ENCODE results near the gene FOXN3. TPM values are rescaled to one million over a fixed set of nuclear protein-coding genes. Genes with fewer than 3 reads are reported as not detected.

The FOXN3 gene
- total and polyA plus RNA-seq, 2 donors (not counting 3 experiments of a cell fraction or from before 2014, with no cell fraction given) = 16.9 to 41.8 TPM

- intact Hi-C loops (cut with micrococcal nuclease) (loop anchor here (1.0 to 5.0 kb wide), 8 partner anchors 64 to 539 kb away; partner anchors contain the start of genes EFCAB11 and TDP1), dilution Hi-C loops (cut with MboI; ENCODE audit: extremely low pct_ligation_motif_present, low sequenced_read_pairs) (no loop called here)
- peak overlapping the region; percentile 65 for H3K27ac ChIP-seq (ENCODE audit: insufficient read depth, low read depth, low read length)
- TSS peak; percentile 36 for BruUV-seq (replicated peaks)
- H3K9me1 ChIP-seq (replicated peaks; ENCODE audit: control insufficient read depth, extremely low read depth, insufficient read depth, low read length) = no peaks in the 10 kb centered on the region
- ChIA-PET POLR2A (no interaction called here), CTCF (interaction anchor here (1.3 kb wide), 2 partner anchors 80 to 216 kb away, joined by 3 to 4 read pairs; no protein-coding TSS in a partner anchor)
- FAIRE-seq = peak; percentile 91
- TF ChIP-seq MYC (IDR thresholded peaks at IDR 0.05; ENCODE audit: low read depth, low read length) = no peak
- TF ChIP-seq, protein P1, sequence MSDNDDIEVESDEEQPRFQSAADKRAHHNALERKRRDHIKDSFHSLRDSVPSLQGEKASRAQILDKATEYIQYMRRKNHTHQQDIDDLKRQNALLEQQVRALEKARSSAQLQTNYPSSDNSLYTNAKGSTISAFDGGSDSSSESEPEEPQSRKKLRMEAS (IDR thresholded peaks at IDR 0.05; ENCODE audit: insufficient read depth, insufficient read length) = peak; percentile 54
- H3K9me3 ChIP-seq (replicated peaks; ENCODE audit: control insufficient read depth, insufficient read depth, low read length) = no peaks in the 10 kb centered on the region
- H3K4me3 ChIP-seq (replicated peaks in 1 of 3; ENCODE audit: insufficient read depth in 1 of 3, low read depth in 1 of 3, low read length in 3 of 3) = peak overlapping the region; percentile 55 to 78 (median 68)
- peak; percentile 99 for DNase-seq (ENCODE audit: low read depth, low spot score)
- H3K4me1 ChIP-seq (ENCODE audit: control insufficient read depth, extremely low read depth, insufficient read depth, low read length) = peaks cover 6% of the 10 kb centered on the region
- peak overlapping the region; percentile 93 for H3K4me2 ChIP-seq (ENCODE audit: insufficient read depth, low read length)
- H3K79me2 ChIP-seq (ENCODE audit: control insufficient read depth, insufficient read depth, low read length) = no peaks in the 10 kb centered on the region
- H3K9ac ChIP-seq (replicated peaks; ENCODE audit: extremely low read depth, insufficient read depth, low read length) = peak overlapping the region; percentile 79
- H2AFZ ChIP-seq (ENCODE audit: low read depth, low read length) = peak overlapping the region; percentile 68
- peaks cover 2 to 4% of the 10 kb centered on the region in 2 experiments for H3K36me3 ChIP-seq (ENCODE audit: control insufficient read depth in 2 of 2, extremely low read depth in 1 of 2, insufficient read depth in 2 of 2, low read length in 2 of 2)
- H3K27me3 ChIP-seq (ENCODE audit: control insufficient read depth in 2 of 2, insufficient read depth in 2 of 2, low read length in 2 of 2) = no peaks in the 10 kb centered on the region
- H4K20me1 ChIP-seq (replicated peaks; ENCODE audit: control insufficient read depth, extremely low read depth, insufficient read depth, low read length) = no peaks in the 10 kb centered on the region
These were observed 734 bp downstream of the FOXN3 start for GRCh38 chr14:89416002-89416995.

- CTCF ChIA-PET = interaction anchor here (0.6 to 1.3 kb wide), 3 partner anchors 79 to 789 kb away, joined by 3 to 4 read pairs (median 3); no protein-coding TSS in a partner anchor
These were observed 1.9 kb downstream of the FOXN3 start for GRCh38 chr14:89415159-89415558.

More at GRCh38 chr14:89415159-89415558, 1.9 kb downstream of the FOXN3 start:
- intact Hi-C loops (cut with micrococcal nuclease) = loop anchor here (5.0 kb wide), 3 partner anchors 63 to 388 kb away; no protein-coding TSS in a partner anchor
- POLR2A ChIA-PET = no interaction called here
- peak; percentile 67 for FAIRE-seq
- BruUV-seq (replicated peaks) = no TSS peak
- Histone ChIP-seq H3K27ac (ENCODE audit: insufficient read depth, low read depth, low read length) (no peak overlapping the region), H3K4me1 (ENCODE audit: control insufficient read depth, extremely low read depth, insufficient read depth, low read length) (peaks cover 6% of the 10 kb centered on the region), H4K20me1 (replicated peaks; ENCODE audit: control insufficient read depth, extremely low read depth, insufficient read depth, low read length) (no peaks in the 10 kb centered on the region), H3K9me3 (replicated peaks; ENCODE audit: control insufficient read depth, insufficient read depth, low read length) (no peaks in the 10 kb centered on the region), H3K4me3 (replicated peaks in 1 of 3; ENCODE audit: insufficient read depth in 1 of 3, low read depth in 1 of 3, low read length in 3 of 3) (peak overlapping the region in 2 of 3 experiments; percentile 11 to 78), H3K79me2 (ENCODE audit: control insufficient read depth, insufficient read depth, low read length) (no peaks in the 10 kb centered on the region), H3K36me3 (ENCODE audit: control insufficient read depth in 2 of 2, extremely low read depth in 1 of 2, insufficient read depth in 2 of 2, low read length in 2 of 2) (peaks cover 2 to 6% of the 10 kb centered on the region in 2 experiments), H2AFZ (ENCODE audit: low read depth, low read length) (no peak overlapping the region), H3K9ac (replicated peaks; ENCODE audit: extremely low read depth, insufficient read depth, low read length) (peak overlapping the region; percentile 79), H3K9me1 (replicated peaks; ENCODE audit: control insufficient read depth, extremely low read depth, insufficient read depth, low read length) (no peaks in the 10 kb centered on the region), H3K4me2 (ENCODE audit: insufficient read depth, low read length) (peak overlapping the region; percentile 93), H3K27me3 (ENCODE audit: control insufficient read depth in 2 of 2, insufficient read depth in 2 of 2, low read length in 2 of 2) (no peaks in the 10 kb centered on the region)
- TF ChIP-seq, protein P1 (IDR thresholded peaks at IDR 0.05; ENCODE audit: insufficient read depth, insufficient read length) = no peak
- no peak for TF ChIP-seq JUN (IDR thresholded peaks at IDR 0.05; ENCODE audit: borderline replicate concordance, insufficient read depth, insufficient read length, low read depth)
- TF ChIP-seq POLR2A (IDR thresholded peaks at IDR 0.05; ENCODE audit: low read depth, low read length) = no peak
- TF ChIP-seq CTCF (IDR thresholded peaks at IDR 0.05; ENCODE audit: extremely low read depth in 1 of 2, insufficient read depth in 1 of 2, low read depth in 1 of 2, low read length in 2 of 2) = no peak
- no peak for TF ChIP-seq MYC (IDR thresholded peaks at IDR 0.05; ENCODE audit: low read depth, low read length)
- TF ChIP-seq EZH2 (IDR thresholded peaks at IDR 0.05; ENCODE audit: borderline replicate concordance, low read depth, low read length, severe bottlenecking) = no peak
- TF ChIP-seq GATA2 (IDR thresholded peaks at IDR 0.05; ENCODE audit: insufficient read depth, insufficient read length, low read depth, low read length) = no peak
- no peak for TF ChIP-seq POLR2AphosphoS5 (IDR thresholded peaks at IDR 0.05; ENCODE audit: insufficient read depth, low read depth, low read length)
- dilution Hi-C loops (cut with MboI; ENCODE audit: extremely low pct_ligation_motif_present, low sequenced_read_pairs) = no loop called here
- peak; percentile 53 for DNase-seq (ENCODE audit: low read depth, low spot score)
